Measurements from ENCODE around the gene RAE1.
A peak's percentile ranks its signal among the peaks of the same experiment; 100 is the strongest.

The RAE1 gene

GRCh38 chr20:57351042-57351783 is at the start of gene RAE1:
RAE1 (plus strand) TSS chr20:57351255; CDS start chr20:57354039, 2,784 bp downstream.
- DNase-seq (ENCODE audit: low read depth in 3 of 3, low spot score in 1 of 3) = peak; percentile 73 to 81 (median 76)

- no peak for DNase-seq (ENCODE audit: low read depth in 3 of 3, low spot score in 1 of 3)
These were observed 44.3 kb upstream of the RAE1 start for GRCh38 chr20:57306747-57307146.

GRCh38 chr20:57308451-57309271 is 42.4 kb upstream of the RAE1 start:
- no peak for DNase-seq (ENCODE audit: low read depth in 3 of 3, low spot score in 1 of 3)

- no peak for DNase-seq (ENCODE audit: low read depth in 3 of 3, low spot score in 1 of 3)
These were observed 41.4 kb upstream of the RAE1 start for GRCh38 chr20:57309544-57310115.

- DNase-seq (ENCODE audit: low read depth in 3 of 3, low spot score in 1 of 3) = no peak
These were observed 40.1 kb upstream of the RAE1 start for GRCh38 chr20:57310821-57311514.

- DNase-seq (ENCODE audit: low read depth in 3 of 3, low spot score in 1 of 3) = no peak
These were observed 38.9 kb upstream of the RAE1 start for GRCh38 chr20:57312138-57312537.

- DNase-seq (ENCODE audit: low read depth in 3 of 3, low spot score in 1 of 3) = no peak
These were observed 37.8 kb upstream of the RAE1 start for GRCh38 chr20:57313230-57313629.

- no peak for DNase-seq (ENCODE audit: low read depth in 3 of 3, low spot score in 1 of 3)
These were observed 37.1 kb upstream of the RAE1 start for GRCh38 chr20:57313951-57314350.

GRCh38 chr20:57315083-57315975 is 35.7 kb upstream of the RAE1 start:
- DNase-seq (ENCODE audit: low read depth in 3 of 3, low spot score in 1 of 3) = no peak

- no peak for DNase-seq (ENCODE audit: low read depth in 3 of 3, low spot score in 1 of 3)
These were observed 35.0 kb upstream of the RAE1 start for GRCh38 chr20:57315976-57316480.

- DNase-seq (ENCODE audit: low read depth in 3 of 3, low spot score in 1 of 3) = no peak
These were observed 34.3 kb upstream of the RAE1 start for GRCh38 chr20:57316795-57317201.

- no peak for DNase-seq (ENCODE audit: low read depth in 3 of 3, low spot score in 1 of 3)
These were observed 33.7 kb upstream of the RAE1 start for GRCh38 chr20:57317316-57317788.

- DNase-seq (ENCODE audit: low read depth in 3 of 3, low spot score in 1 of 3) = no peak
These were observed 33.2 kb upstream of the RAE1 start for GRCh38 chr20:57317789-57318371.

GRCh38 chr20:57319584-57319983 is 31.5 kb upstream of the RAE1 start:
- DNase-seq (ENCODE audit: low read depth in 3 of 3, low spot score in 1 of 3) = no peak

- DNase-seq (ENCODE audit: low read depth in 3 of 3, low spot score in 1 of 3) = no peak
These were observed 30.7 kb upstream of the RAE1 start for GRCh38 chr20:57320358-57320757.

- no peak for DNase-seq (ENCODE audit: low read depth in 3 of 3, low spot score in 1 of 3)
These were observed 29.9 kb upstream of the RAE1 start for GRCh38 chr20:57321142-57321541.

GRCh38 chr20:57322476-57322875 is 28.6 kb upstream of the RAE1 start:
- no peak for DNase-seq (ENCODE audit: low read depth in 3 of 3, low spot score in 1 of 3)

- DNase-seq (ENCODE audit: low read depth in 3 of 3, low spot score in 1 of 3) = no peak
These were observed 28.0 kb upstream of the RAE1 start for GRCh38 chr20:57323034-57323433.

- no peak for DNase-seq (ENCODE audit: low read depth in 3 of 3, low spot score in 1 of 3)
These were observed 25.3 kb upstream of the RAE1 start for GRCh38 chr20:57325632-57326356.

Measured in stimulated activated CD4-positive, alpha-beta T cell treated with anti-CD3 and anti-CD28 coated beads, TNF-alpha, amount 100 ng/mL, for 1 hour (primary cell).